HCT116 (cell line): ENCODE data around the gene AUTS2. TPM values are rescaled to one million over a fixed set of nuclear protein-coding genes. Genes with fewer than 3 reads are reported as not detected.

ENCODE experiments used
- ATAC-seq: fragments of 200-7000 bp; cut with Tn5 transposase; 2 replicates; pipeline ENCODE4 v1.9.1; 2020; ENCODE audit warnings: mild to moderate bottlenecking, moderate library complexity
- BruUV-seq: library from RNA; stranded (reverse); fragments of 400-500 nt; replicated peaks from 2 replicates; lab custom pipeline; 2021; lab: Mats Ljungman, UMichigan
- CTCF ChIA-PET: fragments of 300-600 bp; sonication (Branson Sonifier 250); formaldehyde crosslinking; loops from one replicate; lab custom pipeline; 2021; ENCODE audit warnings: antibody characterized with exemption; lab: Charles Lee
- POLR2A ChIA-PET: fragments of 300-600, 350-600 bp; sonication (Branson Sonifier 250); formaldehyde crosslinking; loops from one replicate; lab custom pipeline; 2021; ENCODE audit warnings: antibody characterized with exemption; lab: Charles Lee
- RAD21 ChIA-PET, 2 experiments: fragments of 300-600 bp; sonication (Branson Sonifier 250); formaldehyde crosslinking; loops; one replicate each; lab custom pipeline; 2023; ENCODE audit warnings: low total read pairs in 2 of 2; ENCODE audit not compliant: uncharacterized antibody in 2 of 2, unreplicated experiment in 2 of 2, low non-redundant PET in 1 of 2; lab: Charles Lee
- DNase-seq: peaks from one replicate; pipeline ENCODE4 v3.0.0-alpha.2; 2010; ENCODE audit warnings: low read depth, low spot score
- H2AFZ ChIP-seq: fragments of 200-600 bp; shearing (Covaris generic), sonication (generic); 2 replicates; pipeline ENCODE4 v1.6.1; 2017; ENCODE audit warnings: low read depth, mixed run types, mixed read lengths, antibody characterized with exemption, low read length; ENCODE audit not compliant: poor library complexity, severe bottlenecking
- H3K27ac ChIP-seq: 2 replicates; pipeline ENCODE4 v1.5.1; 2012; ENCODE audit warnings: low read depth, low read length
- H3K27me3 ChIP-seq: fragments of 200-600 bp; sonication (generic); 2 replicates; pipeline ENCODE4 v1.6.1; 2016; ENCODE audit warnings: mixed run types, low read length, mixed read lengths; ENCODE audit not compliant: insufficient read depth
- H3K36me3 ChIP-seq, 2 experiments: fragments of 200-500 bp in 1 of 2; fragments of 200-600 bp in 1 of 2; sonication (Bioruptor generic) in 1 of 2; sonication (generic) in 1 of 2; 2 replicates each; pipeline versions ENCODE4 v1.5.1 to v1.6.1; 2014 to 2016; ENCODE audit warnings: low read length in 2 of 2, inconsistent platforms in 1 of 2, mixed read lengths in 1 of 2, mixed run types in 1 of 2; ENCODE audit not compliant: insufficient read depth in 2 of 2, control insufficient read depth in 1 of 2
- H3K4me1 ChIP-seq, 2 experiments: fragments of 200-600 bp in 1 of 2; sonication (generic) in 1 of 2; 2 replicates each; pipeline versions ENCODE4 v1.5.1 to v1.6.1; 2012 to 2017; ENCODE audit warnings: low read length in 2 of 2, inconsistent platforms in 1 of 2, mild to moderate bottlenecking in 1 of 2, mixed read lengths in 1 of 2, mixed run types in 1 of 2, moderate library complexity in 1 of 2; ENCODE audit not compliant: insufficient read depth in 2 of 2, control insufficient read depth in 1 of 2
- H3K4me2 ChIP-seq: fragments of 200-600 bp; sonication (generic); 2 replicates; pipeline ENCODE4 v1.6.1; 2017; ENCODE audit warnings: mixed run types, low read length, mixed read lengths
- H3K4me3 ChIP-seq, 2 experiments: fragments of 200-600 bp in 1 of 2; sonication (generic) in 1 of 2; replicated peaks in 1 of 2; 2 replicates each; pipeline ENCODE4 v1.5.1; 2011 to 2016; ENCODE audit warnings: low read length in 2 of 2, control low read depth in 1 of 2, low read depth in 1 of 2, mild to moderate bottlenecking in 1 of 2, mixed read lengths in 1 of 2, mixed run types in 1 of 2
- H3K79me2 ChIP-seq: fragments of 200-600 bp; sonication (generic); 2 replicates; pipeline ENCODE4 v1.6.1; 2017; ENCODE audit warnings: mild to moderate bottlenecking, mixed run types, low read length, moderate library complexity, mixed read lengths; ENCODE audit not compliant: insufficient read depth
- H3K9ac ChIP-seq: fragments of 200-600 bp; sonication (generic); 2 replicates; pipeline ENCODE4 v1.6.1; 2016; ENCODE audit warnings: low read length, mixed read lengths
- H3K9me2 ChIP-seq: fragments of 200-600 bp; sonication (generic), shearing (Covaris generic); 2 replicates; pipeline ENCODE4 v1.6.1; 2017; ENCODE audit warnings: mixed run types, mild to moderate bottlenecking, moderate library complexity; ENCODE audit not compliant: insufficient read depth
- H3K9me3 ChIP-seq, 2 experiments: fragments of 200-500 bp in 1 of 2; fragments of 200-600 bp in 1 of 2; sonication (Bioruptor generic) in 1 of 2; sonication (generic) in 1 of 2; 2 replicates each; pipeline ENCODE4 v1.6.1; 2014 to 2017; ENCODE audit warnings: low read length in 2 of 2, mixed read lengths in 2 of 2, inconsistent platforms in 1 of 2, low read depth in 1 of 2, mild to moderate bottlenecking in 1 of 2, mixed run types in 1 of 2, moderate library complexity in 1 of 2; ENCODE audit not compliant: control insufficient read depth in 1 of 2, insufficient read depth in 1 of 2
- H4K20me1 ChIP-seq: fragments of 200-600 bp; sonication (generic), shearing (Covaris generic); 2 replicates; pipeline ENCODE4 v1.6.1; 2017; ENCODE audit warnings: mixed run types, mild to moderate bottlenecking, moderate library complexity; ENCODE audit not compliant: insufficient read depth
- CBX3 ChIP-seq: IDR thresholded peaks from 2 replicates; pipeline ENCODE4 v1.6.1; 2012; ENCODE audit warnings: low read depth
- CEBPB ChIP-seq: IDR thresholded peaks from 2 replicates; pipeline ENCODE4 v1.6.1; 2012; ENCODE audit warnings: low read depth
- CTCF ChIP-seq, 3 experiments: fragments of 200-600 bp in 1 of 3; sonication (generic) in 1 of 3; IDR thresholded peaks in 2 of 3; conservative IDR thresholded peaks in 1 of 3; 2 replicates each; pipeline ENCODE4 v1.5.1; 2012 to 2017; ENCODE audit warnings: low read depth in 2 of 3, low read length in 2 of 3, antibody characterized with exemption in 1 of 3, borderline replicate concordance in 1 of 3, control low read depth in 1 of 3, mild to moderate bottlenecking in 1 of 3, mixed read lengths in 1 of 3, mixed run types in 1 of 3, moderate library complexity in 1 of 3; ENCODE audit not compliant: insufficient read depth in 1 of 3
- EGR1 ChIP-seq: IDR thresholded peaks from 2 replicates; pipeline ENCODE4 v1.6.1; 2012; ENCODE audit warnings: low read depth
- ELF1 ChIP-seq: IDR thresholded peaks from 2 replicates; pipeline ENCODE4 v1.6.1; 2012; ENCODE audit warnings: low read depth, borderline replicate concordance
- JUND ChIP-seq: IDR thresholded peaks from 2 replicates; pipeline ENCODE4 v1.6.1; 2012
- POLR2AphosphoS5 ChIP-seq: IDR thresholded peaks from 2 replicates; pipeline ENCODE4 v1.6.1; 2011; ENCODE audit warnings: mild to moderate bottlenecking, low read depth, low read length, moderate library complexity
- TCF7L2 ChIP-seq: IDR thresholded peaks from 2 replicates; pipeline ENCODE4 v1.7.0; 2011; ENCODE audit warnings: borderline replicate concordance, inconsistent platforms; ENCODE audit not compliant: insufficient read depth, insufficient read length; ENCODE audit errors: extremely low read depth
- YY1 ChIP-seq: IDR thresholded peaks from 2 replicates; pipeline ENCODE4 v1.6.1; 2011; ENCODE audit warnings: low read length, low read depth, moderate library complexity, mild to moderate bottlenecking; ENCODE audit not compliant: insufficient replicate concordance; ENCODE audit errors: extremely low read depth
- ZNF274 ChIP-seq: fragments of 200-500 bp; sonication (Bioruptor generic); IDR thresholded peaks from 2 replicates; pipeline ENCODE4 v1.6.1; 2014; ENCODE audit warnings: mild to moderate bottlenecking, low read depth, low read length, inconsistent platforms
- intact Hi-C: fragments of 100-400 bp; cut with micrococcal nuclease; formaldehyde crosslinking; loops from 2 replicates; pipeline ENCODE4 v1.10.0; 2022
- total RNA-seq: library from RNA; stranded (reverse); gene quantifications from one replicate; pipeline ENCODE4 v1.2.1, GENCODE V29; 2021; ENCODE audit not compliant: unreplicated experiment
- TF ChIP-seq, protein P1 (sequence below): IDR thresholded peaks from 2 replicates; pipeline ENCODE4 v1.6.1; 2012
- TF ChIP-seq, protein P2 (sequence below): IDR thresholded peaks from 2 replicates; pipeline ENCODE4 v1.6.1; 2012; ENCODE audit warnings: low read depth

The AUTS2 gene
- total RNA-seq, 1 experiment from 2014 or later, result 0.93 TPM

DNA sequence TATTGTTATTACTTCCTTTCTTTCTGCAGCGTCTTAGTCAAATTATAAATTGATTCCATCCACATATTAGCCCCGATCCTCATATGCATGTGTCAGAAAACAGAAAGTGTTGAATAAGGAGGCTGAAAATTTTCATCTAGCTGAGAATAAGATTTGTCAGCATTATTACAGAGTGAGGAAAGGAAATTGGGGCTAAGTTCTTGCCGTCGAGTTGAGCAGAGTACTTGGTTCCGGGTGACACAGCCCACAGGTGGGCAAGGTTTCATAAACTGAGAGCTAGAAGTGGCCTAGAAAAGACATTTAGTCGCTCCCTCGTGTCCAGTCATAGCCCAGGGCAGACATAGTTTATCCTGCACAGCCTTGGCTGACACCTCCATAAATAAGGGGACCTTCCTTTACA lies 1072.0 kb downstream of the AUTS2 start:
- RAD21 ChIA-PET, result no interaction called here
- CTCF ChIA-PET, result no interaction called here
- no peak for DNase-seq

More for the DNA sequence above, 1072.0 kb downstream of the AUTS2 start:
- no peak overlapping the region for H3K27ac ChIP-seq
- H2AFZ ChIP-seq, result no peak overlapping the region
- H3K4me1 ChIP-seq, result no peaks in the 10 kb centered on the region
- H3K79me2 ChIP-seq, result no peaks in the 10 kb centered on the region
- no peak for ATAC-seq
- POLR2A ChIA-PET, result no interaction called here
- no TSS peak for BruUV-seq
- intact Hi-C loops, result no loop called here
- H3K4me3 ChIP-seq, result no peak overlapping the region
- H3K36me3 ChIP-seq, result no peaks in the 10 kb centered on the region
- H3K27me3 ChIP-seq, result no peaks in the 10 kb centered on the region
- no peak for TF ChIP-seq EGR1
- no peak for TF ChIP-seq CEBPB
- no peak for TF ChIP-seq CTCF (IDR thresholded peaks at IDR 0.05 in 2 of 3, conservative IDR thresholded peaks at IDR 0.05 in 1 of 3; ENCODE audit: borderline replicate concordance in 1 of 3, insufficient read depth in 1 of 3, low read depth in 2 of 3, low read length in 2 of 3)
- TF ChIP-seq, protein P1, sequence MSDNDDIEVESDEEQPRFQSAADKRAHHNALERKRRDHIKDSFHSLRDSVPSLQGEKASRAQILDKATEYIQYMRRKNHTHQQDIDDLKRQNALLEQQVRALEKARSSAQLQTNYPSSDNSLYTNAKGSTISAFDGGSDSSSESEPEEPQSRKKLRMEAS, result no peak
- TF ChIP-seq CBX3, result no peak
- TF ChIP-seq ELF1, result no peak
- no peak for TF ChIP-seq YY1
- no peak for TF ChIP-seq POLR2AphosphoS5
- no peak for TF ChIP-seq ZNF274
- TF ChIP-seq JUND, result no peak
- TF ChIP-seq TCF7L2, result no peak
- TF ChIP-seq, protein P2, sequence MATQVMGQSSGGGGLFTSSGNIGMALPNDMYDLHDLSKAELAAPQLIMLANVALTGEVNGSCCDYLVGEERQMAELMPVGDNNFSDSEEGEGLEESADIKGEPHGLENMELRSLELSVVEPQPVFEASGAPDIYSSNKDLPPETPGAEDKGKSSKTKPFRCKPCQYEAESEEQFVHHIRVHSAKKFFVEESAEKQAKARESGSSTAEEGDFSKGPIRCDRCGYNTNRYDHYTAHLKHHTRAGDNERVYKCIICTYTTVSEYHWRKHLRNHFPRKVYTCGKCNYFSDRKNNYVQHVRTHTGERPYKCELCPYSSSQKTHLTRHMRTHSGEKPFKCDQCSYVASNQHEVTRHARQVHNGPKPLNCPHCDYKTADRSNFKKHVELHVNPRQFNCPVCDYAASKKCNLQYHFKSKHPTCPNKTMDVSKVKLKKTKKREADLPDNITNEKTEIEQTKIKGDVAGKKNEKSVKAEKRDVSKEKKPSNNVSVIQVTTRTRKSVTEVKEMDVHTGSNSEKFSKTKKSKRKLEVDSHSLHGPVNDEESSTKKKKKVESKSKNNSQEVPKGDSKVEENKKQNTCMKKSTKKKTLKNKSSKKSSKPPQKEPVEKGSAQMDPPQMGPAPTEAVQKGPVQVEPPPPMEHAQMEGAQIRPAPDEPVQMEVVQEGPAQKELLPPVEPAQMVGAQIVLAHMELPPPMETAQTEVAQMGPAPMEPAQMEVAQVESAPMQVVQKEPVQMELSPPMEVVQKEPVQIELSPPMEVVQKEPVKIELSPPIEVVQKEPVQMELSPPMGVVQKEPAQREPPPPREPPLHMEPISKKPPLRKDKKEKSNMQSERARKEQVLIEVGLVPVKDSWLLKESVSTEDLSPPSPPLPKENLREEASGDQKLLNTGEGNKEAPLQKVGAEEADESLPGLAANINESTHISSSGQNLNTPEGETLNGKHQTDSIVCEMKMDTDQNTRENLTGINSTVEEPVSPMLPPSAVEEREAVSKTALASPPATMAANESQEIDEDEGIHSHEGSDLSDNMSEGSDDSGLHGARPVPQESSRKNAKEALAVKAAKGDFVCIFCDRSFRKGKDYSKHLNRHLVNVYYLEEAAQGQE, result no peak
- H3K4me2 ChIP-seq, result no peak overlapping the region
- H3K9me3 ChIP-seq, result peaks cover 10 to 13% of the 10 kb centered on the region in 2 experiments; a peak in 2 of 4 replicates
- no peaks in the 10 kb centered on the region for H4K20me1 ChIP-seq
- H3K9me2 ChIP-seq, result no peaks in the 10 kb centered on the region
- no peak overlapping the region for H3K9ac ChIP-seq
